Left cardiac atrium (tissue), 4 donors: ENCODE measurements around the gene SRD5A1. TPM values are rescaled to one million over a fixed set of nuclear protein-coding genes. Genes with fewer than 3 reads are reported as not detected.

Experiments
- ATAC-seq, 2 donors: fragments of 200-7000 bp; cut with Tn5 transposase; one replicate each; pipeline ENCODE4 v1.9.1; 2020; ENCODE audit warnings: mild to moderate bottlenecking in 2 of 2, moderate library complexity in 2 of 2
- DNase-seq: peaks from one replicate; pipeline ENCODE4 v3.0.0-alpha.2; 2020
- intact Hi-C, 2 donors: fragments of 100-400 bp; cut with DNase I; formaldehyde crosslinking; loops; one replicate each; pipeline versions ENCODE4 v1.14.1 to v1.15.1; 2022 to 2023
- total RNA-seq, 2 donors: library from RNA; stranded (reverse); fragmentation: NEBNext Ultra II Directional; extraction: Animal tissue kit (Norgen Biotek cat#: 25700); gene quantifications; one replicate each; pipeline ENCODE4 v1.2.1, GENCODE V29; 2021
- donor health status: DM: no; HTN: yes; CAD: no.
- donor health status: DM: no; HTN: yes; CAD: no; lungs with severe emphysema.
- donor health status: DM: yes; HTN: yes; CAD: no.
- donor health status: Dilated cardiomyopathy.

Gene SRD5A1
- total RNA-seq, 2 donors from 2014 or later = 2.0 to 2.2 TPM

- intact Hi-C loops = no loop called here
- peak; percentile 73 for DNase-seq
These were observed 71.2 kb downstream of the SRD5A1 start for GRCh38 chr5:6704361-6704851.

GRCh38 chr5:6705088-6705487, 71.8 kb downstream of the SRD5A1 start:
- intact Hi-C loops = no loop called here
- ATAC-seq (peak in 1 of 2 donors; percentile 36), DNase-seq (no peak)

More at GRCh38 chr5:6704361-6704851, 71.2 kb downstream of the SRD5A1 start:
- ATAC-seq = peak; percentile 95 to 97

GRCh38 chr5:6705959-6706358, 72.7 kb downstream of the SRD5A1 start:
- DNase-seq (no peak), ATAC-seq (no peak)
- intact Hi-C loops = no loop called here

GRCh38 chr5:6707852-6708251, 74.6 kb downstream of the SRD5A1 start:
- no peak for DNase-seq
- no peak for ATAC-seq
- intact Hi-C loops = no loop called here

- DNase-seq (no peak), ATAC-seq (no peak)
- intact Hi-C loops = no loop called here
These were observed 75.6 kb downstream of the SRD5A1 start for GRCh38 chr5:6708814-6709213.

- DNase-seq (no peak), ATAC-seq (no peak)
- intact Hi-C loops = loop anchor here in 1 of 2 donors (5.0 kb wide), 1 partner anchor 78 kb away; the partner anchor contains the start of genes NSUN2 and SRD5A1
These were observed 76.8 kb downstream of the SRD5A1 start for GRCh38 chr5:6710070-6710469.

GRCh38 chr5:6710551-6711318, 77.5 kb downstream of the SRD5A1 start:
- ATAC-seq = no peak
- DNase-seq = no peak
- intact Hi-C loops = loop anchor here in 1 of 2 donors (5.0 kb wide), 1 partner anchor 78 kb away; the partner anchor contains the start of genes NSUN2 and SRD5A1

- DNase-seq = no peak
- ATAC-seq = no peak
- intact Hi-C loops = loop anchor here in 1 of 2 donors (5.0 kb wide), 1 partner anchor 79 kb away; the partner anchor contains the start of genes NSUN2 and SRD5A1
These were observed 78.3 kb downstream of the SRD5A1 start for GRCh38 chr5:6711409-6712141.

GRCh38 chr5:6712142-6712576, 78.9 kb downstream of the SRD5A1 start:
- DNase-seq (peak; percentile 60), ATAC-seq (peak; percentile 9 to 35)
- intact Hi-C loops = loop anchor here in 1 of 2 donors (5.0 kb wide), 1 partner anchor 80 kb away; the partner anchor contains the start of genes NSUN2 and SRD5A1

GRCh38 chr5:6712577-6713273, 79.5 kb downstream of the SRD5A1 start:
- ATAC-seq (peak; percentile 92 to 93), DNase-seq (peak; percentile 96)
- intact Hi-C loops = loop anchor here in 1 of 2 donors (5.0 kb wide), 1 partner anchor 80 kb away; the partner anchor contains the start of genes NSUN2 and SRD5A1

GRCh38 chr5:6713274-6714225, 80.3 kb downstream of the SRD5A1 start, which contains the start of gene TENT4A:
Gene TENT4A, plus strand, starts transcription at chr5:6713432. Its CDS starts 552 bp downstream, at chr5:6713984.
- DNase-seq = peak; percentile 67
- intact Hi-C loops = loop anchor here in 1 of 2 donors (5.0 kb wide), 1 partner anchor 81 kb away; the partner anchor contains the start of genes NSUN2 and SRD5A1
- ATAC-seq = no peak

- DNase-seq (peak; percentile 55), ATAC-seq (peak in 1 of 2 donors; percentile 3)
- intact Hi-C loops = loop anchor here in 1 of 2 donors (5.0 kb wide), 1 partner anchor 82 kb away; the partner anchor contains the start of genes NSUN2 and SRD5A1
These were observed 81.2 kb downstream of the SRD5A1 start for GRCh38 chr5:6714226-6715041.

GRCh38 chr5:6715271-6715670, 82.0 kb downstream of the SRD5A1 start:
- ATAC-seq (no peak), DNase-seq (no peak)
- intact Hi-C loops = no loop called here

- intact Hi-C loops = no loop called here
- DNase-seq = no peak
These were observed 82.8 kb downstream of the SRD5A1 start for GRCh38 chr5:6715758-6716628.

GRCh38 chr5:6716629-6717149, 83.4 kb downstream of the SRD5A1 start:
- ATAC-seq = no peak
- intact Hi-C loops = no loop called here

More at GRCh38 chr5:6715758-6716628, 82.8 kb downstream of the SRD5A1 start:
- no peak for ATAC-seq

GRCh38 chr5:6717247-6717646, 84.0 kb downstream of the SRD5A1 start:
- ATAC-seq (no peak), DNase-seq (no peak)
- intact Hi-C loops = no loop called here

More at GRCh38 chr5:6716629-6717149, 83.4 kb downstream of the SRD5A1 start:
- DNase-seq = no peak
